GM19324 (cell line): Measurements from ENCODE around the gene IGLL1.
A peak's percentile ranks its signal among the peaks of the same experiment; 100 is the strongest.
"Not testable (repeated sequence)": the region's sequence is repeated elsewhere in the genome, so short reads cannot be mapped to it uniquely, and the experiment has no call there.

Experiments used
- ATAC-seq: cut with Tn5 transposase; IDR thresholded peaks from one replicate; pipeline ENCODE4 v1.9.1; 2021; ENCODE audit warnings: mild to moderate bottlenecking, moderate library complexity; ENCODE audit not compliant: unreplicated experiment, low FRiP score

Gene IGLL1

GRCh38 chr22:23543506-23544000, 36.5 kb downstream of the IGLL1 start:
- not testable (repeated sequence) for ATAC-seq

GRCh38 chr22:23542933-23543332, 37.2 kb downstream of the IGLL1 start:
- ATAC-seq = no peak

GRCh38 chr22:23542391-23542790, 37.7 kb downstream of the IGLL1 start:
- not testable (repeated sequence) for ATAC-seq

GRCh38 chr22:23541849-23542281, 38.2 kb downstream of the IGLL1 start:
- ATAC-seq = not testable (repeated sequence)

GRCh38 chr22:23540837-23541236, 39.3 kb downstream of the IGLL1 start:
- not testable (repeated sequence) for ATAC-seq

GRCh38 chr22:23539839-23540198, 40.3 kb downstream of the IGLL1 start:
- not testable (repeated sequence) for ATAC-seq

GRCh38 chr22:23539135-23539838, 40.8 kb downstream of the IGLL1 start:
- peak; percentile 70 for ATAC-seq

- not testable (repeated sequence) for ATAC-seq
Measured at GRCh38 chr22:23538696-23539030, 41.4 kb downstream of the IGLL1 start.

- not testable (repeated sequence) for ATAC-seq
Measured at GRCh38 chr22:23537830-23538695, 42.0 kb downstream of the IGLL1 start.

- no peak for ATAC-seq
Measured at GRCh38 chr22:23537416-23537815, 42.7 kb downstream of the IGLL1 start.

GRCh38 chr22:23536821-23537345, 43.2 kb downstream of the IGLL1 start:
- ATAC-seq = no peak

GRCh38 chr22:23535790-23536661, 44.1 kb downstream of the IGLL1 start:
- ATAC-seq = not testable (repeated sequence)

GRCh38 chr22:23534851-23535717, 45.0 kb downstream of the IGLL1 start:
- ATAC-seq = no peak

GRCh38 chr22:23534201-23534850, 45.8 kb downstream of the IGLL1 start:
- ATAC-seq = no peak

- ATAC-seq = no peak
Measured at GRCh38 chr22:23533771-23534191, 46.3 kb downstream of the IGLL1 start.

- no peak for ATAC-seq
Measured at GRCh38 chr22:23533328-23533762, 46.7 kb downstream of the IGLL1 start.

GRCh38 chr22:23532731-23533130, 47.4 kb downstream of the IGLL1 start:
- no peak for ATAC-seq

- no peak for ATAC-seq
Measured at GRCh38 chr22:23531966-23532705, 48.0 kb downstream of the IGLL1 start.
